SK-N-SH (cell line): ENCODE data around the gene WDR27.

Experiments used
- POLR2AphosphoS5 ChIP-seq: IDR thresholded peaks from 2 replicates; pipeline ENCODE4 v1.6.1; 2012; ENCODE audit warnings: low read depth, low read length
- YY1 ChIP-seq: IDR thresholded peaks from 2 replicates; pipeline ENCODE4 v1.4.0; 2012; ENCODE audit warnings: low read depth, mild to moderate bottlenecking
- TF ChIP-seq, protein P1 (sequence below): fragments of 200-600 bp; sonication (generic); IDR thresholded peaks from 2 replicates; pipeline ENCODE4 v1.6.1; 2017; ENCODE audit warnings: antibody characterized with exemption, mild to moderate bottlenecking, moderate library complexity
- TF ChIP-seq, protein P2 (sequence below): IDR thresholded peaks from 2 replicates; pipeline ENCODE4 v1.4.0; 2012; ENCODE audit warnings: low read depth, borderline replicate concordance

DNA sequence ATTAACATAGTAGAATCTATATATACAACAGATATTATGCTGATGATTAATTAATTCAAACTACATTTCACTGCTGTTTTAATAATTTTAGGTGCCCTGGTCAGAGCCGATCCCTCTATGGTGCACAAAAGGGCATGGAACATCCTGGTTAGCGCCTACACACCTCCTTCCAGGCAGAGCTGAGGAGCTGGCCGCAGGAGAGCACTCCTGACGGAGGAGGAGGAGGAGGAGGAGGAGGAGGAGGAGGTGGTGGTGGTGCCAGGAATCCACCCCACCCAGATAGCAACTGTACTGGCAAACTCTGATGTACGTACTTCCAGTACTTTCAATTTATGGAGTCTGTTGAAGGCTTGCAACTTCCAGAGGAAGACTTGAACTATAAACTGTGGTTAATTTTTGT is 244.1 kb downstream of the WDR27 start:
- TF ChIP-seq, protein P1, sequence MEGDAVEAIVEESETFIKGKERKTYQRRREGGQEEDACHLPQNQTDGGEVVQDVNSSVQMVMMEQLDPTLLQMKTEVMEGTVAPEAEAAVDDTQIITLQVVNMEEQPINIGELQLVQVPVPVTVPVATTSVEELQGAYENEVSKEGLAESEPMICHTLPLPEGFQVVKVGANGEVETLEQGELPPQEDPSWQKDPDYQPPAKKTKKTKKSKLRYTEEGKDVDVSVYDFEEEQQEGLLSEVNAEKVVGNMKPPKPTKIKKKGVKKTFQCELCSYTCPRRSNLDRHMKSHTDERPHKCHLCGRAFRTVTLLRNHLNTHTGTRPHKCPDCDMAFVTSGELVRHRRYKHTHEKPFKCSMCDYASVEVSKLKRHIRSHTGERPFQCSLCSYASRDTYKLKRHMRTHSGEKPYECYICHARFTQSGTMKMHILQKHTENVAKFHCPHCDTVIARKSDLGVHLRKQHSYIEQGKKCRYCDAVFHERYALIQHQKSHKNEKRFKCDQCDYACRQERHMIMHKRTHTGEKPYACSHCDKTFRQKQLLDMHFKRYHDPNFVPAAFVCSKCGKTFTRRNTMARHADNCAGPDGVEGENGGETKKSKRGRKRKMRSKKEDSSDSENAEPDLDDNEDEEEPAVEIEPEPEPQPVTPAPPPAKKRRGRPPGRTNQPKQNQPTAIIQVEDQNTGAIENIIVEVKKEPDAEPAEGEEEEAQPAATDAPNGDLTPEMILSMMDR = no peak
- no peak for TF ChIP-seq POLR2AphosphoS5
- TF ChIP-seq, protein P2, sequence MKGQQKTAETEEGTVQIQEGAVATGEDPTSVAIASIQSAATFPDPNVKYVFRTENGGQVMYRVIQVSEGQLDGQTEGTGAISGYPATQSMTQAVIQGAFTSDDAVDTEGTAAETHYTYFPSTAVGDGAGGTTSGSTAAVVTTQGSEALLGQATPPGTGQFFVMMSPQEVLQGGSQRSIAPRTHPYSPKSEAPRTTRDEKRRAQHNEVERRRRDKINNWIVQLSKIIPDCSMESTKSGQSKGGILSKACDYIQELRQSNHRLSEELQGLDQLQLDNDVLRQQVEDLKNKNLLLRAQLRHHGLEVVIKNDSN = no peak
- TF ChIP-seq YY1 = no peak
